HepG2 (cell line): ENCODE measurements around the gene CEP104. TPM values are rescaled to one million over a fixed set of nuclear protein-coding genes. Genes with fewer than 3 reads are reported as not detected.

Source experiments
- ATAC-seq: fragments of 200-7000 bp; cut with Tn5 transposase; 3 replicates; pipeline ENCODE4 v1.9.1; 2020; ENCODE audit warnings: mild to moderate bottlenecking, moderate library complexity
- BruUV-seq: library from RNA; stranded (reverse); fragments of 400-500 nt; replicated peaks from 2 replicates; lab custom pipeline; 2021; lab: Mats Ljungman, UMichigan
- CTCF ChIA-PET: fragments of 300-600 bp; formaldehyde crosslinking; extraction: SDS; loops from one replicate; lab custom pipeline; 2021; ENCODE audit warnings: low total read pairs, inconsistent platforms, low intra/inter-chr PET ratio; lab: Yijun Ruan, JAX
- POLR2A ChIA-PET: fragments of 350-600 bp; sonication (Branson Sonifier 250); formaldehyde crosslinking; loops from one replicate; lab custom pipeline; 2020; ENCODE audit warnings: antibody characterized with exemption, inconsistent platforms; lab: Yijun Ruan, JAX
- DNase-seq: peaks from one replicate; pipeline ENCODE4 v3.0.0-alpha.2; 2015; ENCODE audit warnings: low spot score
- FAIRE-seq: peaks from 3 replicates; lab custom pipeline; 2011; peaks lifted over from hg19 to GRCh38; lab: Jason Lieb, UNC
- H2AFZ ChIP-seq: one replicate; pipeline ENCODE4 v1.6.1; 2011; ENCODE audit warnings: low read length, inconsistent platforms
- H3K27ac ChIP-seq: fragments of 300-600 bp; 3 replicates; pipeline ENCODE4 v1.8.0; 2011; ENCODE audit warnings: mixed run types, mild to moderate bottlenecking, mixed read lengths, low read length, inconsistent platforms; ENCODE audit not compliant: insufficient read depth; ENCODE audit errors: extremely low read length
- H3K27me3 ChIP-seq, 2 experiments: fragments of 200-600 bp in 1 of 2; 2 replicates in 1 of 2; 3 replicates in 1 of 2; pipeline versions ENCODE4 v1.6.0 to v1.8.0; 2011; ENCODE audit warnings: low read length in 2 of 2, mild to moderate bottlenecking in 2 of 2, moderate library complexity in 2 of 2, inconsistent platforms in 1 of 2; ENCODE audit not compliant: insufficient read depth in 2 of 2, control insufficient read depth in 1 of 2
- H3K36me3 ChIP-seq, 2 experiments: fragments of 200-600 bp in 1 of 2; replicated peaks in 1 of 2; 2 replicates in 1 of 2; 3 replicates in 1 of 2; pipeline versions ENCODE4 v1.5.1 to v1.8.0; 2011; ENCODE audit warnings: low read length in 2 of 2, inconsistent platforms in 1 of 2; ENCODE audit not compliant: insufficient read depth in 2 of 2, control insufficient read depth in 1 of 2
- H3K4me1 ChIP-seq: 2 replicates; pipeline ENCODE4 v1.5.1; 2012; ENCODE audit warnings: low read length, inconsistent platforms; ENCODE audit not compliant: insufficient read depth
- H3K4me2 ChIP-seq: 2 replicates; pipeline ENCODE4 v1.6.0; 2011; ENCODE audit warnings: low read depth, low read length, inconsistent platforms
- H3K4me3 ChIP-seq, 3 experiments: fragments of 200-600 bp in 1 of 3; sonication (generic), shearing (Covaris generic) in 1 of 3; replicated peaks in 1 of 3; 2 replicates each; pipeline ENCODE4 v1.5.1; 2011 to 2016; ENCODE audit warnings: low read length in 3 of 3, inconsistent platforms in 2 of 3, low read depth in 2 of 3, mild to moderate bottlenecking in 2 of 3, control low read depth in 1 of 3, mixed read lengths in 1 of 3; ENCODE audit not compliant: insufficient read depth in 1 of 3
- H3K79me2 ChIP-seq: one replicate; pipeline ENCODE4 v1.6.1; 2011; ENCODE audit warnings: low read length, inconsistent platforms; ENCODE audit not compliant: insufficient read depth
- H3K9ac ChIP-seq: 2 replicates; pipeline ENCODE4 v1.6.0; 2011; ENCODE audit warnings: mild to moderate bottlenecking, low read depth, low read length, inconsistent platforms; ENCODE audit not compliant: insufficient read depth
- H3K9me3 ChIP-seq: 2 replicates; pipeline ENCODE4 v1.5.1; 2012; ENCODE audit warnings: mild to moderate bottlenecking, low read length
- H4K20me1 ChIP-seq: 2 replicates; pipeline ENCODE4 v1.6.0; 2011; ENCODE audit warnings: inconsistent platforms, mild to moderate bottlenecking, low read length, moderate library complexity; ENCODE audit not compliant: insufficient read depth
- BCL3 ChIP-seq: sonication (generic); formaldehyde crosslinking; IDR thresholded peaks from 2 replicates; pipeline ENCODE4 v1.5.1; 2020; ENCODE audit warnings: mild to moderate bottlenecking, missing genetic modification reagents, moderate library complexity
- EED ChIP-seq: sonication (generic); formaldehyde crosslinking; IDR thresholded peaks from 2 replicates; pipeline ENCODE4 v1.5.0; 2020; ENCODE audit warnings: mild to moderate bottlenecking, missing genetic modification reagents
- JDP2 ChIP-seq: sonication (generic); formaldehyde crosslinking; IDR thresholded peaks from 2 replicates; pipeline ENCODE4 v1.8.1; 2022; ENCODE audit warnings: missing genetic modification reagents, borderline replicate concordance
- SRSF1 ChIP-seq: fragments of 200-400 bp; formaldehyde crosslinking; optimal IDR thresholded peaks from 2 replicates; pipeline ENCODE3; 2017; ENCODE audit warnings: mild to moderate bottlenecking, low read depth, low read length, moderate library complexity
- THAP8 ChIP-seq: sonication (generic); formaldehyde crosslinking; IDR thresholded peaks from 2 replicates; pipeline ENCODE4 v1.5.1; 2020; ENCODE audit warnings: missing genetic modification reagents, mild to moderate bottlenecking, borderline replicate concordance
- ZBTB44 ChIP-seq: sonication (generic); formaldehyde crosslinking; IDR thresholded peaks from 2 replicates; pipeline ENCODE4 v1.4.0; 2020; ENCODE audit warnings: missing genetic modification reagents
- ZNF142 ChIP-seq: sonication (generic); formaldehyde crosslinking; IDR thresholded peaks from 2 replicates; pipeline ENCODE4 v1.4.0; 2020; ENCODE audit warnings: missing genetic modification reagents
- ZNF337 ChIP-seq: sonication (generic); formaldehyde crosslinking; IDR thresholded peaks from 2 replicates; pipeline ENCODE4 v1.5.1; 2020; ENCODE audit warnings: missing genetic modification reagents, low read depth, mild to moderate bottlenecking, borderline replicate concordance
- ZNF430 ChIP-seq: sonication (generic); formaldehyde crosslinking; IDR thresholded peaks from 2 replicates; pipeline ENCODE4 v1.9.0; 2021; ENCODE audit warnings: mild to moderate bottlenecking, missing genetic modification reagents
- ZNF772 ChIP-seq: sonication (generic); formaldehyde crosslinking; IDR thresholded peaks from 2 replicates; pipeline ENCODE4 v1.5.0; 2020; ENCODE audit warnings: mild to moderate bottlenecking, missing genetic modification reagents
- WGBS: methylation state at CpG from one replicate; pipeline ENCODE4 v1.1.6; 2017; ENCODE audit warnings: low lambda C conversion rate; 5-methylcytosine and 5-hydroxymethylcytosine counted together
- in situ Hi-C: cut with HindIII; loops from 2 replicates; pipeline ENCODE4 v1.10.0; 2017; ENCODE audit warnings: low pct_unique_long_range_greater_than_20kb; ENCODE audit not compliant: extremely low pct_ligation_motif_present
- intact Hi-C: fragments of 100-400 bp; cut with micrococcal nuclease; formaldehyde crosslinking; loops from one replicate; pipeline ENCODE4 v1.10.0; 2022; ENCODE audit not compliant: unreplicated experiment
- polyA plus RNA-seq, 8 experiments: library from polyadenylated mRNA; depleted of rRNA in 3 of 8; stranded (reverse) in 7 of 8; unstranded in 1 of 8; fragments of >200 nt; fragmentation: Illumina TruSeq in 4 of 8; extraction: Trizol in 4 of 8; gene quantifications; 2 replicates each; pipeline versions ENCODE4 v1.2.1 to v1.2.3, GENCODE V29; 2011 to 2016; ENCODE audit warnings: low read depth in 4 of 8, missing spikeins in 1 of 8, mixed read lengths in 1 of 8; ENCODE audit not compliant: insufficient read depth in 1 of 8
- total RNA-seq, 5 experiments: library from RNA; depleted of rRNA; stranded (reverse); fragments of >200 nt; fragmentation: Illumina TruSeq; extraction: Trizol; gene quantifications; 2 replicates each; pipeline ENCODE4 v1.2.3, GENCODE V29; 2016; ENCODE audit warnings: low read depth in 1 of 5
- TF ChIP-seq, protein P1 (sequence below): IDR thresholded peaks from 2 replicates; pipeline ENCODE4 v1.6.1; 2012; ENCODE audit warnings: inconsistent platforms

CEP104 gene
- total and polyA plus RNA-seq, 2 of the 13 experiments (the other 11 are each of a cell fraction or from before 2014, with no cell fraction given) = 20.4 to 30.1 TPM

DNA sequence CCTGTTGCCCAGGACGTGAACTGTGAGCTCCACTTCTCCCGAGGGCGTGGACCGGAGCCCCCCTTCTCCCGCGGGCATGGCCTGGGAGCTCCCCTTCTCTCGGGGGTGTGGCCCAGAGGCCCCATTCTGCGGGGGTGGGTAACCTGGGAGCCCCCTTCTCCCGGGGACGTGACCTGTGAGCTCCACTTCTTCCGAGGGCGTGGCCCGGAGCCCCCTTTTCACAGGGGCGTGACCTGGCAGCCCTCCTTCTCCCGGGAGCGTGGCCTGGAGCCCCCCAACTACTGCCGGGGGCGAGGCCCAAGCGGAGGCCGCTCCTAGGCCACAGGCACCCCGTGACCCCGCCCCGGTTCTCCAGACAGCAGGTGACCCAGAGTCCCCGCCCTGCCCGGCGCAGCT is 42.7 kb upstream of the CEP104 start:
- DNase-seq = no peak
- peaks cover 4 to 16% of the 10 kb centered on the region in 2 experiments; a peak in 2 of 5 replicates for H3K36me3 ChIP-seq
- BruUV-seq = TSS peak; percentile 62
- intact Hi-C loops (loop anchor here (1.0 to 10.0 kb wide), 2 partner anchors 42 to 125 kb away; partner anchors contain the start of genes CEP104, DFFB and SMIM1), in situ Hi-C loops (loop anchor here (25.0 kb wide), 1 partner anchor 163 kb away; no protein-coding TSS in a partner anchor)
- 0 out of 3 replicates have a peak, but pooled peaks have one; percentile 1 for ATAC-seq
- peaks cover 53% of the 10 kb centered on the region for H3K4me1 ChIP-seq
- H3K4me3 ChIP-seq = peak overlapping the region; percentile 85 to 97 (median 88)
- H3K27ac ChIP-seq = peak overlapping the region; percentile 99
- peak overlapping the region; percentile 85 for H3K4me2 ChIP-seq
- FAIRE-seq = no peak
- H3K9me3 ChIP-seq = peaks cover 4% of the 10 kb centered on the region; the same call in 1 of the 2 replicates
- H2AFZ ChIP-seq = no peak overlapping the region
- peaks cover 53% of the 10 kb centered on the region for H3K79me2 ChIP-seq
- no peaks in the 10 kb centered on the region; a peak in 1 of 5 replicates for H3K27me3 ChIP-seq
- POLR2A ChIA-PET = interaction anchor here (1.6 to 1.7 kb wide), 2 partner anchors 42 to 128 kb away, joined by 5 to 10 read pairs; partner anchors contain the start of genes CEP104 and DFFB
- CTCF ChIA-PET = no interaction called here
- H4K20me1 ChIP-seq = no peaks in the 10 kb centered on the region
- 0% methylated on average over 3 of the region's 26 CpGs for WGBS
- H3K9ac ChIP-seq = peak overlapping the region; percentile 95
- TF ChIP-seq ZBTB44 (CRISPR knock-in tag) (no peak), ZNF772 (CRISPR knock-in tag) (0 out of 2 replicates have a peak, but pooled peaks have one; percentile 27), SRSF1 (peak; percentile 26), THAP8 (CRISPR knock-in tag) (peak; percentile 26; the same call in 1 of the 2 replicates), EED (CRISPR knock-in tag) (no peak), ZNF337 (CRISPR knock-in tag) (peak; percentile 64; the same call in 1 of the 2 replicates), JDP2 (no peak), ZNF430 (CRISPR knock-in tag) (peak; percentile 57; the same call in 1 of the 2 replicates), BCL3 (0 out of 2 replicates have a peak, but pooled peaks have one; percentile 27), ZNF142 (no peak; the same call in none of the 2 replicates)
- TF ChIP-seq, protein P1, sequence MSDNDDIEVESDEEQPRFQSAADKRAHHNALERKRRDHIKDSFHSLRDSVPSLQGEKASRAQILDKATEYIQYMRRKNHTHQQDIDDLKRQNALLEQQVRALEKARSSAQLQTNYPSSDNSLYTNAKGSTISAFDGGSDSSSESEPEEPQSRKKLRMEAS = no peak
